ENCODE data around the gene F10.

F10 gene

DNA sequence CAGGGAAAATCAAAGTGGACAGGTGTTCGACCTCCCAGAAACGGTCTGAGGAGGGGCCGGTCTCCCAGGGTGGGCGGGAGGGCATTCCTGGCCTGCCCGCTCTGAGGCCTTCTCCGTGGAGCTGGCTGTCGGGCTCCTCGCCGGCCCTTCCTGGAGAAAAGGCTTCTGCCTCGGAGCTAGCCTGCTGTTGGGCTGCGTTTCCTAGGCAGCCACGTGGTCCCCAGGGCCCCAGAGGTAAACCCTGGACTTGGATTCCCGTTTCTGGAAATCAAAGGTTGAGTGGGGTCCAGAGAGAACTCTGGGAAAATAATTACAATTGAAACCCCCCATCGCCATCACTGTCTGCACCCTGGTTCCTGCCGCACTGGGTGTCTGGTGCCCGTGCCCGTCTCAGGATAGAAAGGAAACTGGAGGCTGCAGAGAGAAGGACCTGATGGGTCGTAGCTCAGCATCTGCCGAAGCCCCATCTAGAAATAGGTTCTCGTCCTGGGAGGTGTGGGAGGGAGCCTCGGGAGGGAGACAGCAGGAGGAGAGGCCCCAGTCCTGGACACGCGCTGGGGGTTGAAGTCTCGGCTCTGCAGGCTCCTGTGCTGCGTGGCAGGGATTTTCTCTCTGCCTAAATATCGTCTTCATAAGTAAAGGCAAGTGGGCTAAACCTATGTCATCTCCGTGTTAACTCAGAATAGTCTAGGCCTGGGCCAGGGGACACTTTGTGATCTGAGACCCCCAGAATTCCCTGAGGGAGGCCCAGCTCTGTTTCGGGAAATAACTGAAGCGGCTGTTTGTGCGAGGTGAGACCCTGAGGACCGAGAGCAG, 28.2 kb downstream of the F10 start:
- Histone ChIP-seq H3K27ac (ENCODE audit: low read depth, low read length) (no peak overlapping the region), H2AFZ (ENCODE audit: low read length, unreplicated experiment) (no peak overlapping the region), H3K4me1 (ENCODE audit: control insufficient read depth, insufficient read depth, low read length, unreplicated experiment) (peaks cover 5% of the 10 kb centered on the region), H3K79me2 (ENCODE audit: control insufficient read depth, insufficient read depth, low read length, unreplicated experiment) (no peaks in the 10 kb centered on the region), H3K4me3 (ENCODE audit: low read depth, low read length) (no peak overlapping the region), H3K36me3 (ENCODE audit: insufficient read depth, low read length) (no peaks in the 10 kb centered on the region), H3K27me3 (ENCODE audit: insufficient read depth, low read length) (no peaks in the 10 kb centered on the region)

DNA sequence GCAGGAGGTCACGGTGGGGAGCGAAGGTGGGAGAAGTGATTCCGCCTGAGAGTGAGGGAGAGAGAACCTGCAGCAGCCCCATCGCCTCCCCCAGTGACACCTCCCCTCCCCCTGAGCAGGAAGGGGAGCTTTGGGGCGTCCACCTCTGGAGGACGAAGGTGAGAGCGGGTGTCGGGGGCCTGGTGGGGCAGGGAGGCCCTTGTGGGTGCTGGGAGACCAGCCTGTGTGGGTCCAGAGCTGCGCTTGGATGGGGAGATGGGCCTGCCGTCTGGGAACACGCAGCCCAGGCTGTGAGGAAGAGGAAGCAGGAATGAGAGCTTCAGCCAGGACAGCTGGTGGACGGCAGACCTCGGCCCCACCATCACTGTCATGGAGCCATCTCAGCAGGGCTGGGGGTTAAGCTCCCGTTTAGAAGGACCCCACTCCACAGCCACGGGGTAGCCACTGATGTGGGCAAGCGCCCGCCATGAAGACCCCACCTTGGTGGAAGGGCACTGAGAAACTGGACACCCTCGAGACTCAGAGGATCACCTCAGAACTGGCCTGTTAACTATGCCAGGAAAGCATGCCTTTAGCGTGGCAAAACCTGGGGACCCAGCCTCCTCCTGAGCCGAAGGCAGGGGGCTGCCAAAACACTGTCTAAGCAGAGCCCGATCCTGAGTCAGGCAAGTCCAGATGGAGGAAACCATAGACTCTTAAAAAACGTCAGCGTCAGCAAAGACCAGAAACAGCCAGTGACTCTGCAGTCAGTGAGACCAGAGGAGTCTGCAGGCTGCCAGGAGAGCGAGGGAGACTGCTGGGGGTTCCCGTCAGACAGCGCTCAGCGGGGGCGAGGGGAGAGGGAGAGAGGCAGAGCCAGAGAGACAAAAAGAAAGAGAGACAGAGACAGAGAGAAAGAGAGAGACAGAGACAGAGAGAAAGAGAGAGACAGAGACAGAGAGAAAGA, 29.4 kb downstream of the F10 start:
- H3K27me3 ChIP-seq (ENCODE audit: insufficient read depth, low read length) = no peaks in the 10 kb centered on the region
- H3K4me3 ChIP-seq (ENCODE audit: low read depth, low read length) = peak overlapping the region; percentile 78
- peaks cover 5% of the 10 kb centered on the region for H3K4me1 ChIP-seq (ENCODE audit: control insufficient read depth, insufficient read depth, low read length, unreplicated experiment)
- no peak overlapping the region for H3K27ac ChIP-seq (ENCODE audit: low read depth, low read length)
- H3K36me3 ChIP-seq (ENCODE audit: insufficient read depth, low read length) = no peaks in the 10 kb centered on the region
- peak overlapping the region; percentile 90 for H2AFZ ChIP-seq (ENCODE audit: low read length, unreplicated experiment)
- no peaks in the 10 kb centered on the region for H3K79me2 ChIP-seq (ENCODE audit: control insufficient read depth, insufficient read depth, low read length, unreplicated experiment)

DNA sequence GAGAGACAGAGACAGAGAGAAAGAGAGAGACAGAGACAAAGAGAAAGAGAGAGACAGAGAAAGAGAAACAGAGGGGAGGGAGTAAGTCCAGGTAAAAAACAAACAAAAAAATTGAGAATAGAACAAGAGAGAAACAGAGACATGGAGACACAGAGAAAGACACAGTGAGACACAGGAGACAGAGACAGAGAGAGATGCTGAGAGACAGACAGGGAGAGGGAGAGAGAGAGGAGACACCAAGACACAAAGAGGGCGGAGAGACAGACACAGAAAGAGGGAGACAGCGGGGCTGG, 30.0 kb downstream of the F10 start:
- Histone ChIP-seq H3K4me3 (ENCODE audit: low read depth, low read length) (peak overlapping the region; percentile 78), H3K27ac (ENCODE audit: low read depth, low read length) (no peak overlapping the region), H3K79me2 (ENCODE audit: control insufficient read depth, insufficient read depth, low read length, unreplicated experiment) (no peaks in the 10 kb centered on the region), H3K4me1 (ENCODE audit: control insufficient read depth, insufficient read depth, low read length, unreplicated experiment) (peaks cover 5% of the 10 kb centered on the region), H3K27me3 (ENCODE audit: insufficient read depth, low read length) (no peaks in the 10 kb centered on the region), H2AFZ (ENCODE audit: low read length, unreplicated experiment) (peak overlapping the region; percentile 90), H3K36me3 (ENCODE audit: insufficient read depth, low read length) (no peaks in the 10 kb centered on the region)

DNA sequence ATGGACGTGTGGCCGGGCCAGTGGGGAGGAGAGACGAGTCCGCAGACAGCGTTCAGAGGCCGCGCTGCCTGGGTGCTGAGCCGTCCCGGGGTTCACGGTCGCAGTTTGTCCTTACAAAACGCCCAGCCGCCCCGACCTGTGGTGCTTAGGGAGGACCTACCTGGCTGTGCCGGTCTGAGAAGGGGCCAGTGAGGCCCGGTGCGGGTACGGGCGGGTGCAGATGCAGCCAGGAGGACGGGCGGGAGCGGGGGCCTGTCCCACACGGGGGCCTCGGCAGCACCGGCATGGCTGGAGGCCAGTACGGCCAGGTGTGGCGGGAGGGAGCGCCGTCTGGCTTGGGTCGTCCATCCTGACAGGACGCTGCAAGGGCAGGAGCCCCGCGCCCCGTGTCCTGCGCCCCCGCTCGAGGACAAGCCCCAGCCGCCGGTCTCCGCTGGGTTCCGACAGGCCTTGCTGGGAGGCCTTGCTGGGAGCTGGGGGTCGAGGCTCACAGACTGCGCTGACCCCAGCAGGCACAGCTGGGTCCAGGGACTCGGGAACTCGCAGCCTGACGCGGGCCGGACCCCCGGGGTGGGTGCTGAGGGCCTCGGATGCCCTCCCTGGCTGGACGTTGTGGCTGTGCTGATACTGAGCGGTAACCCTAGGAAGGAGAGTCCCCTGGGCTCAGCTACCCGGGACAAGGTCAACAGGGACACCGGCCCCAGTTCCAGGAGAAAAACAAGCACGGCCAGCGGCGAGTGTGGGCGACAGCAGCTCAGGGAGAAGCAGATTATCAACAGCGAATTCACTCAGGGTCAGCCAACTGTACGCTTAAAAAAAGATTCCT, 30.6 kb downstream of the F10 start:
- Histone ChIP-seq H3K4me3 (ENCODE audit: low read depth, low read length) (peak overlapping the region; percentile 78), H3K36me3 (ENCODE audit: insufficient read depth, low read length) (no peaks in the 10 kb centered on the region), H3K27ac (ENCODE audit: low read depth, low read length) (peak overlapping the region; percentile 36; the same call in 1 of the 2 replicates), H3K79me2 (ENCODE audit: control insufficient read depth, insufficient read depth, low read length, unreplicated experiment) (no peaks in the 10 kb centered on the region), H3K27me3 (ENCODE audit: insufficient read depth, low read length) (no peaks in the 10 kb centered on the region), H2AFZ (ENCODE audit: low read length, unreplicated experiment) (peak overlapping the region; percentile 90), H3K4me1 (ENCODE audit: control insufficient read depth, insufficient read depth, low read length, unreplicated experiment) (peaks cover 5% of the 10 kb centered on the region)

DNA sequence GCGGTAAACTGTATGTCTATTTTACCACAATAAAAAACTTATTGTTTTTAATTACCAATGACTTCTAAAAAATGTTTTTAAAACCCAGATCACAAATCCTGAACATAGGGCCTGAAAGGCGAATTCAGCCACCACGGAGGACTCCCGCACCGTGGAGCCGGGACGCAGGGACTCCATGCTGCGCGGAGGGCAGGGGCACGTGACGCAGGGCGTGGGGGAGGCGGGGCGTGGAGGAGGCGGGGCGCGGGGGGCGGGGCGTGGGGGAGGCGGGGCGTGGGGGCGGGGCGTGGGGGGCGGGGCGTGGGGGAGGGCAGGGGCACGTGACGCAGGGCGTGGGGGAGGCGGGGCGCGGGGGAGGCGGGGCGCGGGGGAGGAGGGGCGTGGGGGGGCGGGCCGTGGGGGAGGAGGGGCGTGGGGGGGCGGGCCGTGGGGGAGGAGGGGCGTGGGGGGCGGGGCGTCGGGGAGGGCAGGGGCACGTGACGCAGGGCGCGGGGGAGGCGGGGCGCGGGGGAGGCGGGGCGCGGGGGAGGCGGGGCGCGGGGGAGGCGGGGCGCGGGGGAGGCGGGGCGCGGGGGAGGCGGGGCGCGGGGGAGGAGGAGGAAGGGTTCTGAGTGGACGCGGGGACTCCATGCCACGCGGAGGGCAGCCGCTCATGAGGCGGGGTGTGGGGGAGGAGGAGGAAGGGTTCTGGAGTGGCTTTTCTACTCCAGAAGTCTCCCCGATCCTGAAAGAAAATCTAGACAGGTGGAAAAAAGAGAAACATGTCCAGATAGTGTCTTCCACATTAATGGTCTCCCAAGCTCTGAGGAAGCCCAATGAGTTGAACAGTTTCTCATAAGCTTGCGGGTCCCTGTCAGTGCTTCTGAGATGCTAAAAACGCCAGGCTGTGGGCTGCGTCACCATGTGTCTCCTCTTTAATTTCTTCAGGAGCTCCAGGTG, 31.5 kb downstream of the F10 start:
- peak overlapping the region; percentile 90 for H2AFZ ChIP-seq (ENCODE audit: low read length, unreplicated experiment)
- H3K4me1 ChIP-seq (ENCODE audit: control insufficient read depth, insufficient read depth, low read length, unreplicated experiment) = peaks cover 5% of the 10 kb centered on the region
- no peaks in the 10 kb centered on the region for H3K79me2 ChIP-seq (ENCODE audit: control insufficient read depth, insufficient read depth, low read length, unreplicated experiment)
- H3K4me3 ChIP-seq (ENCODE audit: low read depth, low read length) = peak overlapping the region; percentile 78
- H3K36me3 ChIP-seq (ENCODE audit: insufficient read depth, low read length) = no peaks in the 10 kb centered on the region
- peak overlapping the region; percentile 36; the same call in 1 of the 2 replicates for H3K27ac ChIP-seq (ENCODE audit: low read depth, low read length)
- H3K27me3 ChIP-seq (ENCODE audit: insufficient read depth, low read length) = no peaks in the 10 kb centered on the region

DNA sequence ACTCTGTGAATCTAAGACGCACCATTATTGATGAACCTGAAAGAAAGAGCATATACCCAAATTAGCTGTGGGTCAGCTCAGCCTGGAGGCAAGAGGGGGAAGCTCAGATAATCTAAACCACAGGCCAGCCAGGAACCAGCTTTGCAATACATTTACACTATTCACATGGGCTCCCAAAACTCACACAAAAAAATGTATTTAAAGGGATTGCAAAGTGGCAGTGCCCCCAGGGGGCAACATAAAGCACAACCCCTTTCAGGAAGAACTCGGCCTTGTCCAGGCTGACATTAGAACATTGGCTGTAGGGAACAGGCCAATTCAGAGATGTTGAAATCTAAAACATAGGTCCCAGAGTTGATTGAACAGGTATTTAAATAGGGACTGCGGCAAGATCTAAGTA, 32.6 kb downstream of the F10 start:
- H3K27me3 ChIP-seq (ENCODE audit: insufficient read depth, low read length) = no peaks in the 10 kb centered on the region
- no peak overlapping the region for H3K27ac ChIP-seq (ENCODE audit: low read depth, low read length)
- no peak overlapping the region for H3K4me3 ChIP-seq (ENCODE audit: low read depth, low read length)
- H2AFZ ChIP-seq (ENCODE audit: low read length, unreplicated experiment) = no peak overlapping the region
- H3K79me2 ChIP-seq (ENCODE audit: control insufficient read depth, insufficient read depth, low read length, unreplicated experiment) = no peaks in the 10 kb centered on the region
- H3K4me1 ChIP-seq (ENCODE audit: control insufficient read depth, insufficient read depth, low read length, unreplicated experiment) = peaks cover 5% of the 10 kb centered on the region
- no peaks in the 10 kb centered on the region for H3K36me3 ChIP-seq (ENCODE audit: insufficient read depth, low read length)

DNA sequence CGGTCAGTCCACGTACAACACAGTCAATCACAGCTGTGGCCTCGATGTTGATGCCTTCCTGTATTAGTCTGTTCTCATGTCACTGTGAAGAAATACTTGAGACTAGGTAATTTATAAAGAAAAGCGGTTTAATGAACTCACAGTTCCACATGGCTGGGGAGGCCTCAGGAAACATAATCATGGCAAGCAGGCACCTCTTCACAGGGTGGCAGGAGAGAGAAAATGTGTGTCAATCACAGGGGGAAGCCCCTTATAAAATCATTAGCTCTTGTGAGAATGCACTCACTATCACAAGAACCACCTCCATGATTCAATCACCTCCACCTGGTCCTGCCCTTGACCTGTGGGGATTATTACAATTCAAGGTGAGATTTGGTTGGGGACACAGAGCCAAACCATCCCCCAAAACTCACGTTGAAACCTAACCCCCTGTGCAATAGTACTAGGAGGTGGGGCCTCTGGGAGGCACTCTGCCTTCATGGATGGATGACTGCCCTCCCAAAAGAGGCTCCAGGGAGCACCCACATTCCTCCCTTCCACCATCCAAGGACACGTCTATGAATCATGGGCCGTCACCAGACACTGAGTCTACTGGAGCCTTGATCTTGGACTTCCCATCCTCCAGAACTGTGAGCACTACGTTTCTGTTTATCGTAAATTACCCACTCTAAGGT, 33.5 kb downstream of the F10 start:
- H3K79me2 ChIP-seq (ENCODE audit: control insufficient read depth, insufficient read depth, low read length, unreplicated experiment) = no peaks in the 10 kb centered on the region
- no peak overlapping the region for H3K27ac ChIP-seq (ENCODE audit: low read depth, low read length)
- H2AFZ ChIP-seq (ENCODE audit: low read length, unreplicated experiment) = no peak overlapping the region
- H3K4me1 ChIP-seq (ENCODE audit: control insufficient read depth, insufficient read depth, low read length, unreplicated experiment) = peaks cover 5% of the 10 kb centered on the region
- no peaks in the 10 kb centered on the region for H3K27me3 ChIP-seq (ENCODE audit: insufficient read depth, low read length)
- H3K36me3 ChIP-seq (ENCODE audit: insufficient read depth, low read length) = no peaks in the 10 kb centered on the region
- no peak overlapping the region for H3K4me3 ChIP-seq (ENCODE audit: low read depth, low read length)

DNA sequence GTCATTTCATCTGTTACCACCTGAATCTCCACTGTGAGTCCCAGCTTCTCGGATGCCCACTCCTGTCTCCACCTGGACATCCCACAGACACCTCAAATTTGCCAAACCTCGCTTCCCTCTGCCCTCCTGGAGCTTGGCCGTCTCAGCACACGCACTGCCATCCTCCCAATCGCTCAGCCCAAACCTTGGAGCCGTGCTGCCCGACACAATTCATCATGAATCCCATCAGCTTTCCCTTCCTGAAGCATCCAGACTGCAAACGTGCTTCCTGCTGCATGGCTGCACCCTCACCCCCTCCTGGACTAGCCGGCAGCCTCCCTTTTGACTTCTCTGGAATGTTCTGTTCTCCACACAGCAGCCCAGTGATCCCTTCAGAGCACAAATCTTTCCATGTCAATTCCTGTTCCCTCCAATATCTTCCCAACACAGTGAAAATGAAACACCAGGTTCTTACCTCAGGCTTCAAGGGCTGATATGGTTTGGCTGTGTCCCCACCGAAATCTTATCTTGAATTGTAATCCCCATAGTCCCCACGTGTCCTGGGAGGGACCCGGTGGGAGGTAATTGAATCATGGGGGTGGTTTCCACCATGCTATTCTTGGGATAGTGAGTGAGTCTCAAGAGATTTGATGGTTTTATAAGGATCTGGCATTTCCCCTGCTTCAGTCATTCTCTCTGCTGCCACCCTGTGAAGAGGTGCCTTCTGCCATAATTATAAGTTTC, 34.8 kb downstream of the F10 start:
- H2AFZ ChIP-seq (ENCODE audit: low read length, unreplicated experiment) = no peak overlapping the region
- no peaks in the 10 kb centered on the region for H3K79me2 ChIP-seq (ENCODE audit: control insufficient read depth, insufficient read depth, low read length, unreplicated experiment)
- no peaks in the 10 kb centered on the region for H3K36me3 ChIP-seq (ENCODE audit: insufficient read depth, low read length)
- H3K27ac ChIP-seq (ENCODE audit: low read depth, low read length) = no peak overlapping the region
- peaks cover 5% of the 10 kb centered on the region for H3K4me1 ChIP-seq (ENCODE audit: control insufficient read depth, insufficient read depth, low read length, unreplicated experiment)
- H3K4me3 ChIP-seq (ENCODE audit: low read depth, low read length) = no peak overlapping the region
- H3K27me3 ChIP-seq (ENCODE audit: insufficient read depth, low read length) = no peaks in the 10 kb centered on the region
